Epithelial cell of prostate (primary cell): ENCODE data around the gene BNC2.

Experiments used
- DNase-seq: peaks from one replicate; pipeline ENCODE4 v3.0.0-alpha.2; 2011; ENCODE audit warnings: low read depth, low spot score
- H3K27ac ChIP-seq: fragments of 450-650 bp; 2 replicates; pipeline ENCODE4 v1.5.1; 2017; ENCODE audit warnings: mild to moderate bottlenecking

The BNC2 gene

DNA sequence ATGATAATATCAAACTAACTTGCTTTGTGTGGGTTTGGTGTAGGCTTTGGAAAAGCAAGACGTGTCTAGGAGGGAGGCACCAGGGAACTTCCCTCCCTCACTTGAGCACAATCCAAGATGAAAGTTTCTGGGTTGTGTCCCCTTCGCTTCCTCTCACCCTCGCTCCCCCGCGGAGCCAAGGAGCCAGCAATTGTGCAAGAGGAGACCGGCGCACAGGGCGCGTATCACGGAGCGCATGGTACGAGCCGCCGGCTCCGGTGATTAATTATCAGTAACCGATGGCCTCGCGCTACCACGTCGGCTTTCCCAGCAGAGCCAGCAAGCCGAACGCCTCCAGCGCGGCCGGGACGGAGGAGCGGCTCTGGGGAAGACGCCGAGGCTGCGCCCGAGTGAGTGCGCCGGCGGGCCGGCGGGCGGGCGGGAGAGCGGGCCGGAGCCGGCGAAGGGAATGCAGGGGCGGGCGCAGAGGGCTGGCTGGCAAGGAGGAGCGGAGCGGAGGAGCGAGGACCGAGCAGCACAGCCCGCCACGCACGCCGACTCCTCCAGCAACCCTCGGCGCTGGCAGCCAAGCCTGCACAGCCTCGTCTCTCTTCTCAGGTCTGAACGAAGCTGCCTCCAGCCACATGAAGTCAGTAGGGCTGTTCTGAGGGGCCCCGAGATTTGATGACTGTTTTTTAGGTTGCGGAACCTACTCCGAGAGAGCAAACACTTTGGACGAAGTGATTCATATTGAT is 143.6 kb downstream of the BNC2 start:
- H3K27ac ChIP-seq = peak overlapping the region; percentile 23
- no peak for DNase-seq

GRCh38 chr9:16726029-16726428 is 144.4 kb downstream of the BNC2 start:
- no peak for DNase-seq
- H3K27ac ChIP-seq = no peak overlapping the region

- H3K27ac ChIP-seq = no peak overlapping the region
- DNase-seq = no peak
Observed at GRCh38 chr9:16725066-16725465, 145.4 kb downstream of the BNC2 start.

DNA sequence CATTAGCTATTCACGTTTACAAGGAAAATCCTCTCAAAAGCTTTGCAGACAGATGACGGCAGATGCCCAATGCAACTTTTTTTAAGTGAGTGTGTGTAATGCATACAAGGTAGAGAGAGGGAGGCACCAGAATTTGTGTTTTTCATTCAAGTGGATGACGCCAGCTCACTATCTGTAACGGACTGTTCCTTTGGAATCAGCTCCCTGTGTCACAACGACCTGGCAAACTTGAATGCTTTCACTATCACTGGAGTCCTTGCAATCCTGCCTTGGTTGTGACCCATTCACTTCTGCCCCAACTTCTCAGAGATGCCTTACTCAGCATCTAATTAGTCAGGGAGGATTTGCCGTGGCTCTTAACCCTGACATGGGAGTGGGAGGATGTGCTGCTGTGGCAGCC is 148.5 kb downstream of the BNC2 start:
- no peak overlapping the region for H3K27ac ChIP-seq
- DNase-seq = no peak

- DNase-seq = no peak
- no peak overlapping the region for H3K27ac ChIP-seq
Observed at GRCh38 chr9:16720386-16720785, 150.1 kb downstream of the BNC2 start.

- no peak for DNase-seq
- H3K27ac ChIP-seq = no peak overlapping the region
Observed at GRCh38 chr9:16719921-16720320, 150.5 kb downstream of the BNC2 start.

DNA sequence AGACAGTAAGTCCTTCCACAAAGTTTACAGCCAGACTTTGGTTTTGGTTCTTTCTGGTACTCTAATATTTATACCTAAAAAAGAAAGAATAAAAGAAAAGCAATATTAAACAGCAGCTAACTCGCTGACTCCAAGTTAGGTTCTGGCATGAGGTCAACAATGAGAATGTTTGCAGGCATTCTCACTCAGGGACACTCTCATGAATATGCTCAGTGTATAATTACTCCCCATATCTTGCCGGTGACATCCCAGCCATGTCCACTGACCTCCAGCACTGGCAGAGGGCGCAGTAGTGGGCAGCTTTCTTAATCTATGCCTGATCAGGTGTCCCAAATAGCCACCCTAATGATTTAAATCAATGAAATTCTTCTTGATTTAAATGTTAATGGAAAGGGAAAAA is 151.5 kb downstream of the BNC2 start:
- DNase-seq = no peak
- no peak overlapping the region for H3K27ac ChIP-seq

GRCh38 chr9:16718296-16718695 is 152.2 kb downstream of the BNC2 start:
- H3K27ac ChIP-seq = no peak overlapping the region
- no peak for DNase-seq

- no peak for DNase-seq
- H3K27ac ChIP-seq = no peak overlapping the region
Observed at GRCh38 chr9:16716601-16717000, 153.9 kb downstream of the BNC2 start.

GRCh38 chr9:16715404-16715803 is 155.1 kb downstream of the BNC2 start:
- DNase-seq = no peak

DNA sequence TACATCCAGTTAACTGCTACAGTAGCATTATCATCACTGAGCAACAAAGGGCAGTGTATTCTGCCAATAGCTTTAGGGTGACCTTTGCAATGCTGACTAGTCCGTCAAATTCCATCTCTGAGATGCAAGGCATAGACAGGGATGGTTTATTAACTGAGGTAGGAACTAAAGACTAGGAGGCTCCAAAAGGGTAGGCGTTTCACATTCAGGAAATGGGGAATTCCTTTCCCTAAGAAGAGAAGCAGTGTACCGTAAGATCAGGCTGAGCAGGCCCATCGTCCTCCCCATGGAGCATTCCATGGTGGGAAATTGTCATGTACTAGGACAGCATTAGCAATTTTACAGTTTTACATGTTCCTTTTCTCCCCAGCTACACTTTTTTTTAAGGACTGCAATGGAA is 157.7 kb downstream of the BNC2 start:
- no peak for DNase-seq
- no peak overlapping the region for H3K27ac ChIP-seq

More at GRCh38 chr9:16715404-16715803, 155.1 kb downstream of the BNC2 start:
- H3K27ac ChIP-seq = no peak overlapping the region

DNA sequence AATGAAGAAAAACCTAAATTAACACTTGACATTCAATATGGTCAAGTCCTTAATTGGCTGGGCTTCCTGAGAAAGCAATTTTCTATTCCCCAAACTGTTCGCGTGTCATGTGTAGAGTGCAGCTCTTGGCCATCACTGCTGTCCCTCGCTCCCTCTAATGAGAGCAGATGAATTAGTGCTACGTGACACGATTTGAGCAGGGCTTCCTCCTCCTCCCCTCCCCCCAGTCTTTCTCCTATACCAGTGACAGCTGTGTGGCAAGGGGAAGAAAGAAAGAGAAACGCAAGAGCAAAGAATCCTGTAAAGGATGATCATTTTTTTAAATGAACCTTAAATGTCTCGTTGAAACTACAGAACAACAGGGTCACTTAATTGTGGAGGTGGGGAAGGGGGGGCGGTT is 159.6 kb downstream of the BNC2 start:
- no peak overlapping the region for H3K27ac ChIP-seq
- DNase-seq = no peak

GRCh38 chr9:16709924-16710323 is 160.5 kb downstream of the BNC2 start:
- no peak overlapping the region for H3K27ac ChIP-seq
- no peak for DNase-seq

DNA sequence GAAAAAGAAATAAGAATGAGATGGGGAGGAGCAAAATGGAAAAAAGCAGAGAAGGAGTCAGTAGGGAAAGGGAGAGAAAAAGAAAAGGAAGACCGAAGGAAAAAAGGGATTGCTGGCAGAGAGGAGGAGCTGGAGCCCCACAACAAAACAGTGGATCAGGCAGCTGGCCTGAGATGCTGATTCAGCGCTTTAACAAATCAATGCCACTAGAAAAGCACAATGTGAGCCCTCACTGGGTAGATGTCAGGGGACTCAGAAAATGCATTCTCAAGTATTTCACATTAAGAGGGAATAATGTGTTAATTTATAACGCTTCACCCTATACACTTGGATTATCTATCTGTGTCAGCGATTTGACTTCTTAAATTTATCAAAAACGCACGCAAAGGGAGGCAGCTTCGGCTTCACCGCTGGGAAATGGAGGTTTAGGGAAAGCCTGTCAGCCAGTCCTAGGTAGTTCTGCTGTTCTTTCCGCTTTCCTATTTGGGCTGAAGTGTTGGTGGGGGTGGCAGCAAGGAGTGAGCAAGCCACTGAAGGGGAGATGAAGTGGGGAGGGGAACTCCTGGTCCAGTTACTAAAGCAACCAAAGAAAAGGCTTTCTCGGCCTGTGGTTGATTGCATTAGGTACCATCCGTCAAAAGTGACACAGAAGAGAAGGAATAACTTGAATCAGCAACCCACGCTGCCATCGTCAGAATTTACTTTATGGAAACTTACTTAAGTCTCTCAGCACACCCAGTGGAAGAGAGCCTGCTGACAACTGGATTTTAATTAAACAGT is 161.6 kb downstream of the BNC2 start:
- no peak overlapping the region for H3K27ac ChIP-seq
- no peak for DNase-seq

- DNase-seq = no peak
- peak overlapping the region; percentile 48 for H3K27ac ChIP-seq
Observed at GRCh38 chr9:16705111-16705604, 165.3 kb downstream of the BNC2 start.

DNA sequence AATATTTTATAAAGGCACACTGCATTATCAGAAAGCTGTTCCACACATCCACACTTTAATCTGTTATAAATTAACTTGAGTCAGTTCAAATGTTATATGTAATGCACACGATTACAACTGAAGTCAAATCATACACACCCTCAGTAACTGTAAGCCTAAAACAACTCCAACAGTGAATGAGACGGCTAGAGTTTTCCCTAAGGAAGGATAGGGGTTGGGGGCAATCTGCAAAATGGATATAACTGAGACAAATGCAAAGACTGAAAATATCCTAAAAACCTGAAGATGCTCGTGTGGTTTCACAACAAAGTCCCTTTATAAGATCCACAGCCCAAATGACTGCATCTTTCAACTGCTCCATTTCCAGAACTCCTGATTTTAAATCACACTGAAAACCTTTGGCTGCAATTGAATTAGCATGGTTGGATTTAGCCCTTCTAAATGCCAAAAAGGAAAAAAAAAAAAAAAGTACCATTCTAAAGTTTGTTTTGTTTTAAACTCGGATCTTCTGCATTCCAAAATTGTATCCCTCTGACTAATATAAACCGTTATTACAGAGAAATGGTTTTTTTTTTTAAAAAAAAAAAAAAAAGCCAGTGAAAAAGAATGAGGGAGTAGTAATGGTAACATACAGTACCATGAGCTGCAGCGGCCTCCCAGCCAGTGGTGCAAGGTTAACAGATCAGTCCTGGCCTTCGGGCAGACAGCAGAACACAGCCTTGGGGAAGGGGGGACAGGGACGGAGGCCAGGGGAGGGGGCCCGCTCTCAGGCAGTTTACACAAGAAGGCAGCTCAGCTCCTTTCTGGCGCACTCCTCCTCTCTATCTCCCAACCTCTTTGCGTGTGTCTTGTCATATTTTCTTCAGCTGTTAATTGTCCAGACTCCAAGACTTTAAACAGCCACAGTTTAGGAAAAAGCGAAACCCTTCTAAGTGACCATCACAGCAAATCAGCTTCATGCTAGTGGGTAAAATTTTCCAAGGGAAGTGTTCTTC is 166.1 kb downstream of the BNC2 start:
- H3K27ac ChIP-seq = peak overlapping the region; percentile 48
- no peak for DNase-seq

GRCh38 chr9:16701347-16701746 is 169.1 kb downstream of the BNC2 start:
- H3K27ac ChIP-seq = no peak overlapping the region
- no peak for DNase-seq

DNA sequence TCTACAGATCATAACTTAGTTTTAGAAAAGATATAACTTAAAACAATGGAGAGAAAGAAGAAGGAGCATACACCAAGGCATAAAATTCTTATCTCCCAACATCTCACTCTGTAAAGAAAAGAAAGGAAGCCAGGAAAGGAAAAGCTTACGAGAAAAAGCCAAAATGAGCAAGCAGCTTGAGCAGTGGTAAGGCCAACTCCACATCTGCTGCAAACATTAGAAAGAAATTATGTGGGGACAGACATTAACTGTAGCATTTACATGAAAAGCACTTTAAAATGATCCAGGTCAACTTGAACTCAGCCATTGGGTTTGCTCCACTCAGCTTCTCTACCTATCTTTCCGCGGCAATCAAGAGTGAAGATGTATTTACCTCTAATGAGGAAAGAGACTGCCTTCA is 176.9 kb downstream of the BNC2 start:
- DNase-seq = no peak
- H3K27ac ChIP-seq = no peak overlapping the region

GRCh38 chr9:16690628-16691027 is 179.8 kb downstream of the BNC2 start:
- no peak overlapping the region for H3K27ac ChIP-seq
- DNase-seq = no peak

DNA sequence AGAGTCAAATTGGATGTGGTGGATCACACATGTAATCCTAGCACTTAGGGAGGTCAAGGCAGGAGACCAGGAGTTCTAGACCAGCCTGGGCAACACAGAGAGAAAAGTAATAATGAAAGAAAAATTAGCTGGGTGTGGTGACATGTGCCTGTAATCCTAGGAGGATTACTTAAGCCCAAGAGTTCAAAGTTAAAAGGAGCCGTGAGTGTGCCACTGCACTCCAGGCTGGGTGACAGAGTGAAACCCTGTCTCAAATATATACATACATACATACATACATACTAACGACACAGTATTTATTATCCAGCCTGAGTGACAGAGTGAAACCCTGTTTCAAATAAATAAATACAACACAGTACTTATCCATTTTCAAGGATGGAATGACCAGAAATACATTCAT is 180.3 kb downstream of the BNC2 start:
- no peak overlapping the region for H3K27ac ChIP-seq
- DNase-seq = no peak
